ENCODE measurements around the gene LSM5.

LSM5 gene

GRCh38 chr7:32506266-32507054, 16.3 kb upstream of the LSM5 start:
- Histone ChIP-seq H2BK12ac (ENCODE audit: low read length) (no peak overlapping the region), H3K9ac (ENCODE audit: low read length) (no peak overlapping the region), H3K18ac (ENCODE audit: low read length) (no peak overlapping the region), H3K23ac (ENCODE audit: low read length) (no peak overlapping the region), H3K9me3 (ENCODE audit: insufficient read depth, low read depth, low read length) (no peaks in the 10 kb centered on the region), H3K4me1 (ENCODE audit: control insufficient read depth in 1 of 2, insufficient read depth in 2 of 2, low read length in 2 of 2) (peaks cover 2 to 3% of the 10 kb centered on the region in 2 experiments), H3K4ac (ENCODE audit: low read depth, low read length) (no peak overlapping the region), H3K36me3 (ENCODE audit: control insufficient read depth in 1 of 2, insufficient read depth in 2 of 2, low read length in 2 of 2) (peaks cover 0 to 2% of the 10 kb centered on the region in 2 experiments), H3K14ac (ENCODE audit: low read length) (no peak overlapping the region), H3K79me2 (ENCODE audit: control insufficient read depth, insufficient read depth, low read length, poor library complexity) (peaks cover 2% of the 10 kb centered on the region), H4K8ac (ENCODE audit: low read depth, low read length) (no peak overlapping the region), H4K12ac (ENCODE audit: low read depth, low read length) (no peak overlapping the region), H2AFZ (ENCODE audit: insufficient read depth, low read length, poor library complexity) (no peak overlapping the region), H3K4me3 (ENCODE audit: low read depth, low read length) (no peak overlapping the region), H2BK120ac (ENCODE audit: insufficient read depth, low read length, poor library complexity) (no peak overlapping the region), H4K91ac (ENCODE audit: low read depth, low read length) (no peak overlapping the region), H3K27me3 (ENCODE audit: insufficient read depth, low read length) (no peaks in the 10 kb centered on the region), H3K4me2 (ENCODE audit: low read length) (no peak overlapping the region), H3K79me1 (ENCODE audit: low read length) (no peaks in the 10 kb centered on the region), H2AK5ac (ENCODE audit: low read length) (no peak overlapping the region), H3K27ac (ENCODE audit: low read depth, low read length) (no peak overlapping the region), H2BK5ac (ENCODE audit: low read depth, low read length, poor library complexity) (no peak overlapping the region)
- no CpG with 5 or more reads among the region's 5 CpGs for WGBS (ENCODE audit: extremely low coverage, insufficient coverage, insufficient read length)
- peak; percentile 58 to 84 for DNase-seq

DNA sequence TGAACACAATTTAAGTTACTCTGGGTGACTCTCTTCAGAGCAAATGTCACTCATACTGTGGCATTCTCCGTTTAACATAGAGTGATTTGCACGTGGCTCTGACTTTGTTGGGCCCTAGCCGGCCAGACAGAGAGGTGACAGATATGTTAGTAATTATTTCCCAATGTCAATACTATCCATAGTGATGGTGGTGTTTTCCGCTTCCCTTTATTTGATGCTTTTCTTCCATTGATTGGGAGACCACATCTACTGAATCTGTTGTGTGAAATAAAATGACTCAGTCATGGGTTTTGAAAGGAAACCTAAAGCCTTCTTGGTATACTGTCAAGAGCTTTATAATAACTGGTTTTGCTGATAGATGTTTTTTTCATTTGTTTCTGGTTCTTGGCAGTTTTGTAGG, 12.5 kb upstream of the LSM5 start:
- no peak overlapping the region for H2AFZ ChIP-seq (ENCODE audit: insufficient read depth, low read length, poor library complexity)
- no peak overlapping the region for H3K27ac ChIP-seq (ENCODE audit: low read depth, low read length)
- no peak overlapping the region for H4K91ac ChIP-seq (ENCODE audit: low read depth, low read length)
- no peak overlapping the region for H3K23ac ChIP-seq (ENCODE audit: low read length)
- peaks cover 0 to 2% of the 10 kb centered on the region in 2 experiments for H3K36me3 ChIP-seq (ENCODE audit: control insufficient read depth in 1 of 2, insufficient read depth in 2 of 2, low read length in 2 of 2)
- no peak overlapping the region for H3K18ac ChIP-seq (ENCODE audit: low read length)
- H3K4me2 ChIP-seq (ENCODE audit: low read length), result no peak overlapping the region
- H2BK12ac ChIP-seq (ENCODE audit: low read length), result no peak overlapping the region
- no peak overlapping the region for H4K12ac ChIP-seq (ENCODE audit: low read depth, low read length)
- H4K8ac ChIP-seq (ENCODE audit: low read depth, low read length), result no peak overlapping the region
- no peak overlapping the region for H2AK5ac ChIP-seq (ENCODE audit: low read length)
- H3K14ac ChIP-seq (ENCODE audit: low read length), result no peak overlapping the region
- H3K4ac ChIP-seq (ENCODE audit: low read depth, low read length), result peak overlapping the region; percentile 33
- no peaks in the 10 kb centered on the region for H3K4me1 ChIP-seq (ENCODE audit: control insufficient read depth in 1 of 2, insufficient read depth in 2 of 2, low read length in 2 of 2)
- WGBS (ENCODE audit: extremely low coverage, insufficient coverage, insufficient read length), result no CpG with 5 or more reads among the region's 4 CpGs
- H3K27me3 ChIP-seq (ENCODE audit: insufficient read depth, low read length), result no peaks in the 10 kb centered on the region
- H2BK5ac ChIP-seq (ENCODE audit: low read depth, low read length, poor library complexity), result no peak overlapping the region
- H3K79me1 ChIP-seq (ENCODE audit: low read length), result no peaks in the 10 kb centered on the region
- peaks cover 5% of the 10 kb centered on the region for H3K79me2 ChIP-seq (ENCODE audit: control insufficient read depth, insufficient read depth, low read length, poor library complexity)
- H3K4me3 ChIP-seq (ENCODE audit: low read depth, low read length), result no peak overlapping the region
- no peaks in the 10 kb centered on the region for H3K9me3 ChIP-seq (ENCODE audit: insufficient read depth, low read depth, low read length)
- H2BK120ac ChIP-seq (ENCODE audit: insufficient read depth, low read length, poor library complexity), result no peak overlapping the region
- no peak overlapping the region for H3K9ac ChIP-seq (ENCODE audit: low read length)
- DNase-seq, result no peak

DNA sequence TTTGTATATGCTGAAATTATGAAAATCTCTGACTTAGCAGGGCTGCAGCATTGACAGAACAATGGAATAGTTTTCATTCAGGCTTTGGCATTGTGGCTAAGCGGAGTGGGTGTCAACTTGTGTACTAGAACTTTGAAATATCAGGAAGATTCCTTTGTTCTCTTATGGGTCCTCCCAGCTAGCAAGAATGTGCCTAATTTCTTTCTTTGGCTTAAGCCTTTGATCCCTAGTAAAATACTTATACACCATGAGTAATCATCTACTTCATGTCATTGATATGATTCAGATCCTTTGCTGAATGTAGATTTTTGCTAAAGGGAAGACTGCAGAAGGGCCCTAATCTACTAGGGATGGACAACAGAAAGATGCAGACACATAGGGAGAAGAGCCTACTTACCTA, 11.3 kb upstream of the LSM5 start:
- Histone ChIP-seq H4K12ac (ENCODE audit: low read depth, low read length) (no peak overlapping the region), H3K79me1 (ENCODE audit: low read length) (no peaks in the 10 kb centered on the region), H3K14ac (ENCODE audit: low read length) (no peak overlapping the region), H3K36me3 (ENCODE audit: control insufficient read depth in 1 of 2, insufficient read depth in 2 of 2, low read length in 2 of 2) (peaks cover 0 to 2% of the 10 kb centered on the region in 2 experiments), H3K4ac (ENCODE audit: low read depth, low read length) (no peak overlapping the region), H2AFZ (ENCODE audit: insufficient read depth, low read length, poor library complexity) (no peak overlapping the region), H3K9me3 (ENCODE audit: insufficient read depth, low read depth, low read length) (no peaks in the 10 kb centered on the region), H2BK120ac (ENCODE audit: insufficient read depth, low read length, poor library complexity) (no peak overlapping the region), H3K23ac (ENCODE audit: low read length) (no peak overlapping the region), H3K9ac (ENCODE audit: low read length) (no peak overlapping the region), H3K27me3 (ENCODE audit: insufficient read depth, low read length) (no peaks in the 10 kb centered on the region), H3K4me1 (ENCODE audit: control insufficient read depth in 1 of 2, insufficient read depth in 2 of 2, low read length in 2 of 2) (peaks cover 0 to 2% of the 10 kb centered on the region in 2 experiments), H2AK5ac (ENCODE audit: low read length) (no peak overlapping the region), H4K91ac (ENCODE audit: low read depth, low read length) (no peak overlapping the region), H3K79me2 (ENCODE audit: control insufficient read depth, insufficient read depth, low read length, poor library complexity) (peaks cover 8% of the 10 kb centered on the region), H3K4me3 (ENCODE audit: low read depth, low read length) (no peak overlapping the region), H4K8ac (ENCODE audit: low read depth, low read length) (no peak overlapping the region), H3K18ac (ENCODE audit: low read length) (no peak overlapping the region), H2BK12ac (ENCODE audit: low read length) (no peak overlapping the region), H2BK5ac (ENCODE audit: low read depth, low read length, poor library complexity) (no peak overlapping the region), H3K27ac (ENCODE audit: low read depth, low read length) (no peak overlapping the region), H3K4me2 (ENCODE audit: low read length) (no peak overlapping the region)
- no CpG with 5 or more reads among the region's 1 CpG for WGBS (ENCODE audit: extremely low coverage, insufficient coverage, insufficient read length)
- DNase-seq, result peak in 1 of 2 donors; percentile 16

GRCh38 chr7:32500922-32501341, 10.8 kb upstream of the LSM5 start:
- H4K12ac ChIP-seq (ENCODE audit: low read depth, low read length), result no peak overlapping the region
- no peak overlapping the region for H3K4me3 ChIP-seq (ENCODE audit: low read depth, low read length)
- no peak overlapping the region for H3K4me2 ChIP-seq (ENCODE audit: low read length)
- no peak overlapping the region for H2BK5ac ChIP-seq (ENCODE audit: low read depth, low read length, poor library complexity)
- H2AK5ac ChIP-seq (ENCODE audit: low read length), result no peak overlapping the region
- H3K36me3 ChIP-seq (ENCODE audit: control insufficient read depth in 1 of 2, insufficient read depth in 2 of 2, low read length in 2 of 2), result peaks cover 0 to 2% of the 10 kb centered on the region in 2 experiments
- no peak overlapping the region for H2BK120ac ChIP-seq (ENCODE audit: insufficient read depth, low read length, poor library complexity)
- no peak overlapping the region for H3K9ac ChIP-seq (ENCODE audit: low read length)
- DNase-seq, result peak in 1 of 2 donors; percentile 26
- no peak overlapping the region for H3K27ac ChIP-seq (ENCODE audit: low read depth, low read length)
- no peaks in the 10 kb centered on the region for H3K9me3 ChIP-seq (ENCODE audit: insufficient read depth, low read depth, low read length)
- H4K8ac ChIP-seq (ENCODE audit: low read depth, low read length), result no peak overlapping the region
- peaks cover 8% of the 10 kb centered on the region for H3K79me2 ChIP-seq (ENCODE audit: control insufficient read depth, insufficient read depth, low read length, poor library complexity)
- H3K18ac ChIP-seq (ENCODE audit: low read length), result no peak overlapping the region
- H3K27me3 ChIP-seq (ENCODE audit: insufficient read depth, low read length), result no peaks in the 10 kb centered on the region
- no peak overlapping the region for H4K91ac ChIP-seq (ENCODE audit: low read depth, low read length)
- no peak overlapping the region for H3K23ac ChIP-seq (ENCODE audit: low read length)
- peaks cover 0 to 2% of the 10 kb centered on the region in 2 experiments for H3K4me1 ChIP-seq (ENCODE audit: control insufficient read depth in 1 of 2, insufficient read depth in 2 of 2, low read length in 2 of 2)
- H3K14ac ChIP-seq (ENCODE audit: low read length), result no peak overlapping the region
- peaks cover 3% of the 10 kb centered on the region for H3K79me1 ChIP-seq (ENCODE audit: low read length)
- no peak overlapping the region for H2AFZ ChIP-seq (ENCODE audit: insufficient read depth, low read length, poor library complexity)
- peak overlapping the region; percentile 69 for H3K4ac ChIP-seq (ENCODE audit: low read depth, low read length)
- no CpG with 5 or more reads among the region's 1 CpG for WGBS (ENCODE audit: extremely low coverage, insufficient coverage, insufficient read length)
- no peak overlapping the region for H2BK12ac ChIP-seq (ENCODE audit: low read length)

All from trophoblast cell (in vitro differentiated cells and primary cell).